ENCODE measurements around the gene MEP1B. TPM values are rescaled to one million over a fixed set of nuclear protein-coding genes. Genes with fewer than 3 reads are reported as not detected.
"Not testable (repeated sequence)": the region's sequence is repeated elsewhere in the genome, so short reads cannot be mapped to it uniquely, and the experiment has no call there.

Gene MEP1B
- not detected in 2 replicates for total RNA-seq (2014; rRNA removed; shearing (Covaris generic))

DNA sequence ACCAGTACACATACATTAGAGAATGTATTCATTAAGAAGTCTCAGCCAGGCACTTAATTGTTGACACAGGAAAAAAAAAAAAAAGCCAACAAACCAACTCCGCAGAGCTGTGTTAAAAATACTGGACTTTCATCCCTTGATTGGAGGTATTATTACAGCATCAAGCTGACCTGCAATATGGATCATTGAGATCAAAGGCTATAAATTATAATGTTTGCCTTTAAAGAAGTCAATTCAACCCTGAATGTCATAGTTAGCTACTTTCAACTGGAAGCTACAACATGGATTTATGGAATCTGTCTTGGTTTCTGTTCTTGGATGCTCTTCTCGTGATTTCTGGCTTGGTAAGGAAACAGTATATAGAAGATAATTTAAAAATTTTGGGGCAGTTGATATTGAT lies at the start of gene MEP1B:
Gene MEP1B (plus strand): TSS at position 250 of the 400 bp plus-strand sequence. CDS start 32 bp downstream, at position 282.
- DNase-seq (ENCODE audit: low spot score): no peak
- in situ Hi-C loops (cut with HindIII; ENCODE audit: low sequenced_read_pairs): no loop called here

DNA sequence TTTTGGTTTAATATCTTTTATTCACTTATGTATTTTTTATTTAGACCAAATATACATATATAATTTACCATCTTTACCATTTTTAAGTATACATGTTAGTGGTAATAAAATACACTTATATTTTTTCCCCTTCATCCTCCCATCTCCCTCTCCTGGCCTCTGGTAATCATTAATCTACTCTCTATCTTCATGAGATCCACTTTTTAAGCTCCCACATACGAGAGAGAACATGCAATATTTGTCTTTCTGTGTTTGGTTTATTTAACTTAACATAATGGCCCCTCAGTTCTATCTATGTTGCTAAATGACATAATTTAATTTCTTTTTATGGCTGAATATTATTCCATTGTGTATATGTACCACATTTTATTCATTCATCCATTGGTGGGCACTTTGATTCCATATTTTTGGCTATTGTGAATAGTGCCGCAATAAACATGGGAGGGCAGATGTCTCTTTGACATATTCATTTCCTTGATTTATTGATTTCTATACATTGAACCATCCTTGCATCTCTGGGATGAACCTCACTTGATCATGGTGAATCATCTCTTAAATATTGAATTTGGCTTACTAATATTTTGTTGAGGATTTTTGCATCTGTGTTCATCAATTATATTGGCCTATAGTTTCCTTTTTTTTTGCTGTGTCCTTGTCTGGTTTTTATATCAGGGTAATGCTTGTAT lies 41.5 kb upstream of the MEP1B start:
- DNase-seq (ENCODE audit: low spot score): no peak
- in situ Hi-C loops (cut with HindIII; ENCODE audit: low sequenced_read_pairs): no loop called here

DNA sequence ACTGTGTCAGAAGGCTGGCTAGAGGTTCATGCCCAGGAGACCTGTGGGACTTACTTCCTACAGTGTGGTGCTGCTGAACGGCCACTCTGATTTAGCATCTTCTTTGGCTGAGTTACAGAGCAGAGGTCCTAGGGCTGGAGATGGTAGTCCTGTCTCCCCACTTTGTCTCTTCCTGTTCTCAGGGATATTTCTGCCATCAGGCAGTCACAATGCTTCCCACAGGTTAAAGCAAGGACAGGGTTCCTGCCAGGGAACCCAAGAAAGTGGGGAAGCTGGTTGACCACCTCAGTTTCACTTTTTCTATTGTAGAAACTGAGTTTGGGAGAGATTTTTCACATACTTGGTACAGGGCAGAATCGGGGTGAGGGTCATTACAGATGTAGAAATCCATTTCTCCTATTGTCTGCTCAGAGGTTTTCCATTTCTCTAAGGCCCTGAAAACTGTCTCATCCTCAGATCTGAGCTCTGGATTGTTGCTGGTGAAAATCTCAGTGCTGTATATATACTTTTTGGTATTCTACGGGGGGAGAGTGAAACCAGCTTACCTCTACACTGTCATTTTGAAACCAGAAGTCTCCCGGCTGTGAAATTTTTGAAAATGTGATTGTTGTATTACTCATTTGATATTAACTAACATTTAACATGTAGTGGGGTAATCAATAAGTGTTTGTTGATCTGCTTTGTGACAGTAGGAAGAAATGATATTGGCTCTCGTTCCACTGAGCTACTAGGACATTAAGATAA lies 37.0 kb upstream of the MEP1B start:
- no peak for DNase-seq (ENCODE audit: low spot score)
- in situ Hi-C loops (cut with HindIII; ENCODE audit: low sequenced_read_pairs): no loop called here

DNA sequence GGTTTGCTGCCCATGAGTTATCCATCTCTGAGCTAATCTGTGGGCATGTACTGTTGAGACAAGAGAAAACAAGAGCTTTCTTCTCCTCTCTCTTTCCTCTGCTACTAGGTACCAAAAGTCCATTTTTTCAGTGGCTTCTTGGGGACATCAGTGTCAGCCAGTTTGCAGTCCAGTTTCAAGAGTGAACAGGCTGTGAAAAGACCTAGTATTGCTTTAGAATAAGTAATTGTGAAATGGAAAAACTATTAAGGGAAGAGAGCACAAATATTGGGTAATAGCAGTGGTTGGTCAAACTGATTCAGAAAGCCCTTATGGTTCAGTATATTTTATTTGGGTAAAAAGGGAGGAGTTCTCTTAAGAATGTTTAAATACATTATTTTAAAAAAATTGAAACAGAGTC lies 33.0 kb upstream of the MEP1B start:
- in situ Hi-C loops (cut with HindIII; ENCODE audit: low sequenced_read_pairs): no loop called here
- DNase-seq (ENCODE audit: low spot score): no peak

DNA sequence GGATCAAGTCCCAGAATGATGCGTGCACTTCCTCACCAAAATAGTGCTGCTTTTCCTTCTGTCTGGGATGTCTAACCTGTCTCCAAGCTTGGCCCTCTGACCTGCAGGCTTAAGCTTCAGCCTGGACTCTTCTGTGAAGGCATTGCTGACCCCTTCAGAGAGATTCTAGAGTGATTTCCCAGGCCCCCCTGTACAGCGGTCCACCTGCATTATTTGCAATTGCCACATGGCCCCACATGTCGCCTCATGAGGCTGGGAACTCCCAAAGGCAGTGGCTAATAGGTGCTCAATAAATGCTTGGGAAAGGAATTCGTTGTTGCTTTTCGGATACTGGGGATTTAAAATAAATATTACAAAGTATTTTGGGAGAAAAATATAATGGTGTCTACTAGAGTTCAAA lies 32.3 kb upstream of the MEP1B start:
- DNase-seq (ENCODE audit: low spot score): no peak
- in situ Hi-C loops (cut with HindIII; ENCODE audit: low sequenced_read_pairs): no loop called here

DNA sequence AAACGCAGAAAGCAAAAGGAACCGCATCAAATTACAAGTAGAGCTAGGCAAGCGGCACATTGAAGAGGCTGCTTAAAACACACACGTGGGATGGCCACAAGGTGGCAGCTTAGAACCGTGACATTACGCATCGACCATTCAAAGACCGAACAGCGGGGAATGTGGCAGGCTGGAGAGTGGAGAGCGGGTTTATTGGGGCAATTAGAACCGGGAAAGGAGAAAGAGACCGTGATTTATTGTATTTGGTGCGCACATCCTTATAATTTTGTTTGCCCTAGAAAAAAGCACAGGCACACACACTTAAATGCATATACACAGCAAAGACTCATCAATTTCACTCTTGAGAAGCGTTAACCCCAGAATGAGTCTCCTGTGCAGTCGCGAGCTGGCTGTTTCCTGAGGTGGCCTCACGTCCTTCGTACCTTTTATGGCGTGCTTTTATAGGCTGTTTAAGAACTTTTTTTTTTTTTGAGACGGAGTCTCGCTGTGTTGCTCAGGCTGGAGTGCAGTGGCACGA lies 31.7 kb upstream of the MEP1B start:
- peak; percentile 92 for DNase-seq (ENCODE audit: low spot score)
- in situ Hi-C loops (cut with HindIII; ENCODE audit: low sequenced_read_pairs): no loop called here

DNA sequence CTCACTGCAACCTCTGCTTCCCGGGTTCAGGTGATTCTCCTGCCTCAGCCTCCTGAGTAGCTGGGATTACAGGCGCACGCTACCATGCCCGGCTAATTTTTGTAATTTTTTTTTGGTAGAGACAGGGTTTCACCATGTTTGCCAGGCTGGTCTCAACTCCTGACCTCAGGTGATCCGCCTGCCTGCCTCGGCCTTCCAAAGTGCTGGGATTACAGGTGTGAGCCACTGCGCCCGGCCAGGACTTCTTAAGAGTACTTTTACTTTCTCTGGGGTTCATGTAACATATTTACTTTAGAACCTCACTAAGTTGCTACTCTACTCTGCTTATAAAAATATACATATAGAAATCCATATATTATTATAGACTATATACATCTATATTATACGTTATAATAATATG lies 31.2 kb upstream of the MEP1B start:
- DNase-seq (ENCODE audit: low spot score); in situ Hi-C loops (cut with HindIII; ENCODE audit: low sequenced_read_pairs): not testable (repeated sequence)

DNA sequence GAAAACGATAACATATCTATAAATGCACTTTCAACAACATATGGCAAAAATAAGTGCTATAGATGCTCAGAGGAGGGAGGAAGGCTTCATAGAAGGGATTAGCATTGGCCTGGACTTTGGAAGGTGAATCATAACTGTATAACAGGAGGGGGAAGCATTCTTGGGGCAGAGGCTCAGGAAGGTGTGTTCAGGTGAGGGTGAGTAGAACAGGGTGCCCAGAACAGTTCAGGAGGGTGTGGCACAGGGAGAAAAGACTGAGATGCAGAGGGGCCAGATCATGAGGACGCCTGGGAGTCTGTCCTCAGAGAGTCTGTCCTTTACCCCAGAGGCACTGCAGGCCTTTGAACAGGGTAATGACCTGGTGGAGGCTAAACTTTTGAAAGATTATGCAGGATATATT lies 29.3 kb upstream of the MEP1B start:
- in situ Hi-C loops (cut with HindIII; ENCODE audit: low sequenced_read_pairs): no loop called here
- no peak for DNase-seq (ENCODE audit: low spot score)

DNA sequence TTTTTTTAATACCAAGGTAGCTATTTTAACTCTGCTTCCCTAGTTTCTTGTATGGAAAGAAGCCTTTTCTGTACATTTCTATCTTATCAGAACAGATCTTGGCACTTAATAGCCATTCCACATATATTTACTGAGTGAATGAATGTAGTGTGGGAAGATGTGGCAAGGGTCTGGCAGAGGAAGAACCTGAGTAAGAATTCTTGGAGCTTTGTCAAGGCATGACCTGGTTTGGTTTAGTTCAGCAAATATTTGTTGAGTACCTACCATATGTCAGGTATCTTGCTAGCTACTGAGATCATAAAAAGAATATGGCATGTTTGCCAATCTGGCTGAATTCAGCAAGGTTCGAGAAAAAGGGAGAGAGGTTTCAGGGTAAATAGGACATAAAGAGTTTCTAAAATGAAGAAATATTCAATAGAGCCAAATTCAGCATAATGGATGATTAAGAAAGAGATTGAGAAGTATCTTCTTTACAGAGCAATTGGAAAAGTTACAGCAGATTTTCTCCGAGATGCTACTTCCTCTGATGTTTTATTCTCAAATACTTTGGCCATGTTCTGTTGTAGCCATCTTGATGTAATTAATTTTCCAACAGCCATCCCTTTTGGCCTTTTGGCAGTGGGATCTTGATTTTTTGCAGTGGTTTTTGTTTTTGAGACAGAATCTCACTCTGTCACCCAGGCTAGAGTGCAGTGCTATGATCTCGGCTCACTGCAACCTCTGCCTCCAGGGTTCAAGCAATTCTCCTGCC lies 21.7 kb upstream of the MEP1B start:
- no peak for DNase-seq (ENCODE audit: low spot score)
- in situ Hi-C loops (cut with HindIII; ENCODE audit: low sequenced_read_pairs): no loop called here

DNA sequence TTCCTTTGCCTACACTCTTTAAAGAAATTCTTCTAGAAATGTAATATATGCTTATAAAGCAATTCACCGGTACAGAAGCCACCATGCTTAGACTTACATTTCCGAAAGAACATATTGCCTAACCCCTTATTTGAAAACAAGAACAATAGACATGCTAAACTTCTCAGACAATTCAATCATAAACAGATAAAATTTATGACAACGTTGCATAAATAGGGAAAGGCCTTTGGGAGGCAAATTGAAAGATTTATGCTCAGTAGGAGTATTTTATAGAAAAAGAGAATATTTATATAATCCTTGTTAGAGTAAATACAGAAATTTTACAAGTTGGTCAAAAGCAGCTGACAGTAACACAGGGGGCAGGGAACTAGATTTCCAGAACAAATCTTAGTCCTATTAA lies 16.2 kb upstream of the MEP1B start:
- no peak for DNase-seq (ENCODE audit: low spot score)
- in situ Hi-C loops (cut with HindIII; ENCODE audit: low sequenced_read_pairs): no loop called here

DNA sequence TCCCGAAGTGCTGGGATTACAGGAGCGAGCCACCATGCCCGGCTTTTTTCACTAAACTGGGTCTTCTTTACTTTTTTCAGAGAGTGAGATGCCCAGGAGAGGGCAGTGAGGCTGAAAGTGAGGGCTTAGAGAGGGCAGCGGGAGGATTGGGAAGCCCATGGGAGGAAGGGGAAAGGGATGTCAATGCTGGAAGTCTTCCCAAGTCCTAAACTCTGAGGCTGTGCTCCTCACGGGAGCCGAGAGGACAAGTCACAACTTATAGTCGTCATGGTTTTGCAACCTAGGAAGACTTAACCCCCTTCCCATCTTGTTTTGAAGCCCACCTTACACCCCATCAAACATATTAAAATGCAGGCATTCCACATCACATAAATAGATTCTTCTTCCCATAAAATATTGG lies 15.1 kb upstream of the MEP1B start:
- in situ Hi-C loops (cut with HindIII; ENCODE audit: low sequenced_read_pairs): no loop called here
- DNase-seq (ENCODE audit: low spot score): no peak

DNA sequence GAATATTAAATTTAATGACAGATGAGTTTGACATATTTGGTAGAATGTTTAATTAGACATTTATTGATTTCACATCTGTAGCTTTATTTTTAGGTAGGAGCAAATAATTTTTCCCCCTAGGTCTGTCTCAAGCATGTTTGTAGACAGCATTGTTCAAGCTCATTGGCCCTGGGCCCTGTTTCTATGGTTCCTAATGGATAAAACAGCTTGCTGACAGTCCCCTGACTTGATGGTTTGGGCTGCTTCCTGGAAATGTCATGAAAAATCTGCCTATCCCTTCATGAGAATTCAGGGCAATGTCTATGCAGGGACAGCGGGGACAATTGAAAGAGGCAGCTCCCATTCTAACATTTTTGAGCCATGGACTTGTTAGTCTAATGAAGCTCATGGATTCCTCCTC lies 14.6 kb upstream of the MEP1B start:
- in situ Hi-C loops (cut with HindIII; ENCODE audit: low sequenced_read_pairs): no loop called here

DNA sequence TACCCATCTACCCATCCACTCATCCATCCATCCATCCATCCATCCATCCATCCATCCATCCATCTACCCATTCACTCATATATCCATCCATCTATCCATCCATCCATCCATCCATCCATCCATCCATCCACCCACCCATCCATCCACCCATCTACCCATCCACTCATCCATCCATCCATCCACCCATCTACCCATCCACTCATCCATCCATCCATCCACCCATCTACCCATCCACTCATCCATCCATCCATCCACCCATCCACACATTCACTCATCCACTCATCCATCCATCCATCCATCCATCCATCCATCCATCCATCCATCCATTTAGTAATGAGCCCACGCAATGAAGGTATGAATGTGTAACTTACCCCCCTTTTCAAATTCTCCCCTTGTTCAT lies 13.1 kb upstream of the MEP1B start:
- in situ Hi-C loops (cut with HindIII; ENCODE audit: low sequenced_read_pairs); DNase-seq (ENCODE audit: low spot score): not testable (repeated sequence)

More for the DNA sequence above, 14.6 kb upstream of the MEP1B start:
- peak; percentile 81 for DNase-seq (ENCODE audit: low spot score)

DNA sequence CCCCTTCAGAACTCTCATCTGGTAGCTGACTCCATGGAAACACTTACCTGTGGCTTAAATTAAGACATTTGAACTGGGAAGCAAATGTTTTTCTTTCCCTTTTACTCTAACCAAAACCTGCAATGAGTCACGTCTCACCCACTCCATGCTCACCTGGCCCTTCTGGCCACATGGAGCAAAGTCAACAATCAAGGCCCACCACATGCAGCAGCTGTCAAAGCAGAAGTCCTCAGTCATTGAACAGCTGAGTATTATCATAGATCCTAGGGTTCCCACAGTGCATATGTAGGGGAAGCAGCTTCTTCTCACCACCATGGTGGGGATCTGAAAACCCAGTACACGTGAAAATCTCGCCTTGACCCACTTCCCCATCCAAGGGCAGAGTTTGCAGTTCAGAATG lies 12.3 kb upstream of the MEP1B start:
- no peak for DNase-seq (ENCODE audit: low spot score)
- in situ Hi-C loops (cut with HindIII; ENCODE audit: low sequenced_read_pairs): no loop called here

DNA sequence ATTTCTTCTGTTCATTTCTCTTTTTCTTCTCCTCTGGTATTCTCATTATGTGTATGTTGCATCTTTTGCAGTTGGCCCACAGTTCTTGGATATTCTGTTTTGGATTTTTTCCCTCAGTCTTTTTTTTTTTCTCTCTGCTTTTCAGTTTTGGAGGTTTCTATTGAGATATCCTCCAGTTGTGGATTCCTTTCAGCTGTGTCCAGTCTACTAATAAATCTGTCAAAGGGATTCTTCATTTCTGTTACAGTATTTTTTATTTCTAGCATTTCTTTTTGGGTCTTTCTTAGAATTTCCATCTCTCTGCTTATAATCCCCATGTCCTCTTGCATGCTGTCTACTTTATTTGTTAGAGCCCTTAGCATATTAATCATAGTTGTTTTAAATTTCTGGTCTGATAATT lies 6.3 kb upstream of the MEP1B start:
- in situ Hi-C loops (cut with HindIII; ENCODE audit: low sequenced_read_pairs): no loop called here
- DNase-seq (ENCODE audit: low spot score): no peak

DNA sequence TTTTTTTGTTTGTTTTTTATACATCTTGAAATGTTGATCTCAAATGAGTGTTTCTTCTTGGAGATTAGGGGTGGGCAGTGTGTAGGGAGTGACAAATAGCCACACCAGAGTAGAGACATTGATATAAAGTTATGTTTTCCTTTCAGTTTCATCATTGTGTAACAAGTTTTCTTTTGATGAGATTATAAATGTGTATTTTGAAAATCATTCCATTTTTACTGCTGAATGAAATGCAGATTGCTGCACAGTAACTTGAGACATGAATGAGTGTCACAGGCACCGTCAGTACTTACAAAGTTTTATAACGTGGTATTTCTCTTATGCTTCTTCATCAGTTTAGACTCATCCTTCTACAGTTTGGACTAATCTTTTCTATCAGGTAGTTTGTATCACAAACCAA lies 370 bp downstream of the MEP1B start:
- no peak for DNase-seq (ENCODE audit: low spot score)
- in situ Hi-C loops (cut with HindIII; ENCODE audit: low sequenced_read_pairs): no loop called here

DNA sequence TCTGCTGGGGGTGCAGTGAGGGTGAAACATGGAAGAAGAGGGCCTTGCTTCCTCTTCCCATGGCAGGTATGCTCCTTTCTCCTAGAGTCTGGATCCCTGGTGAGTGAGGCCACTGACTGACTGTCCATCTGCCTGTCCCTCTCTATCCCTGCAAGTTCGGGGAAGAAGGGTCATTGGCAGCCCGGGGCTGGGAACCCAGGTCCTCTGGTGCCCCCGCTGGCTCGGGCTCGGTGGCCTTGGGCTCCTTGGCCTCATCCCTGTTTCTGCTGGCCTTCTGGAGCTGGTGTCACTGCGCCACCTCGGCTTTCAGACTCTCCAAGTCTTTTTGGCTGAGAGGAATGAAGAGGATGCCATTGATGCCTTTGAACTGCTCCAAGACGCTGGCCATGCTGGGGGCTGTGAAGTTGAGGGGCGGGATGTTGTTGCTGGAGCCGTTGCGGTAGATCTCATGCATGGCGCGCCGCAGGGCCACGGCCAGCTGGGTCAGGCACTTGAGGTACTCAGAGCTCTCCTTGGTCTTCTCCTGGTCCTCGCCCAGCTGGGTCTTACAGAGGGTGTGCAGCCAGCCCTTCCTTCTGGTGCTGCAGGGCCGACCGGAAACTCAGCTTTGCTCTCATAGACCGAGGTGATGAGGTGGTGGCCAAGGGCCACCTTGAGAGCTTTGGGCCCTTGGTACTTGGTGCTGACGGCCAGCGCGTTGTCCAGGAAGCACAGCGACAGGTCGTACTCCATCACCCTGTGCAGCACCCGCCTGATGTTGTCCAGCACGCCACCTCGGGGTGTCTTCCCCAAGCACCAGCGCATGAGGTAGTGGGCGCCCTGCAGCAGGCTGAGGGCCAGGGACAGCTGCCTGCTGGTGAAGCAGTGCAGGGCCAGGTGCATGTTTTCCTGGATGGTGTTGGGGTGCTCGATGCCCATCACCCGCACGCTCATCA lies 6.3 kb downstream of the MEP1B start:
- DNase-seq (ENCODE audit: low spot score): no peak
- in situ Hi-C loops (cut with HindIII; ENCODE audit: low sequenced_read_pairs): no loop called here

DNA sequence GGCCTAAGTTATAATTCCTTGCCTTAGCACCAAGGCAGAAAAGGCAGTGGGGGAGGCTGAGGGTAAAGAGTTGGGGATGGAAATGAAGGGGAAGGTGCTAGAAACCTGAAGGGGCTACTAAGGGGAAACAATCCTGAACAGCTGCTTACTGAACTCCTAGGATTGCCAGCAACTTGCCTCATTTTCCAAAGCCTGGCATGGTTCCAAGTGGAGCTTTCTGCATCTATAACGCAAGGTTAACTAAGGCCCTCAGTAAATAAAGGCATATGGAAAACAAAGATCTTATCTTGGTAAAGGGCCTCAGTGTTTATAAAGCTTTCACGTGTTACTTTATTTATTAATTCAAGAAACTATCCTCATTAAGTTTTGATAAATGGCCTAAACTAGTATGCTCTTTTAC lies 10.9 kb downstream of the MEP1B start:
- in situ Hi-C loops (cut with HindIII; ENCODE audit: low sequenced_read_pairs): no loop called here
- DNase-seq (ENCODE audit: low spot score): no peak
